K562 (cell line): Measurements from ENCODE around the gene FILIP1. TPM values are rescaled to one million over a fixed set of nuclear protein-coding genes. Genes with fewer than 3 reads are reported as not detected.

ENCODE experiments used
- ATAC-seq: fragments of 200-7000 bp; cut with Tn5 transposase; 3 replicates; pipeline ENCODE4 v1.9.1; 2020; ENCODE audit warnings: moderate library complexity
- BruUV-seq: library from RNA; stranded (reverse); fragments of 400-500 nt; replicated peaks from 2 replicates; lab custom pipeline; 2021; lab: Mats Ljungman, UMichigan
- CTCF ChIA-PET: fragments of 300-600 bp; formaldehyde crosslinking; extraction: SDS; loops from one replicate; lab custom pipeline; 2021; ENCODE audit warnings: low intra/inter-chr PET ratio; lab: Yijun Ruan, JAX
- POLR2A ChIA-PET: fragments of 300-600, 350-650 bp; sonication (Branson Sonifier 250); formaldehyde crosslinking; extraction: SDS; loops from one replicate; lab custom pipeline; 2021; ENCODE audit warnings: antibody characterized with exemption, inconsistent platforms; lab: Yijun Ruan, JAX
- DNase-seq, 4 experiments: peaks; one replicate each; pipeline versions ENCODE4 v3.0.0 to v3.0.0-alpha.2; 2011 to 2018; ENCODE audit warnings: low spot score in 3 of 4, mixed read lengths in 3 of 4; ENCODE audit errors: extremely low read depth in 1 of 4
- FAIRE-seq: peaks from 2 replicates; lab custom pipeline; 2011; peaks lifted over from hg19 to GRCh38; lab: Jason Lieb, UNC
- H2AFZ ChIP-seq: 2 replicates; pipeline ENCODE4 v1.6.0; 2011; ENCODE audit warnings: low read depth, low read length, control low read depth, inconsistent platforms
- H3K27ac ChIP-seq: fragments of 200-600 bp; 3 replicates; pipeline ENCODE4 v1.8.0; 2011; ENCODE audit warnings: low read depth, mild to moderate bottlenecking, control low read depth, inconsistent platforms, low read length, moderate library complexity, mixed read lengths; ENCODE audit errors: extremely low read depth
- H3K27me3 ChIP-seq, 2 experiments: fragments of 300-600 bp in 1 of 2; 2 replicates in 1 of 2; 3 replicates in 1 of 2; pipeline versions ENCODE4 v1.6.0 to v1.8.0; 2011; ENCODE audit warnings: inconsistent platforms in 2 of 2, low read length in 2 of 2, mild to moderate bottlenecking in 1 of 2, mixed read lengths in 1 of 2, moderate library complexity in 1 of 2; ENCODE audit not compliant: control insufficient read depth in 2 of 2, insufficient read depth in 2 of 2
- H3K36me3 ChIP-seq: fragments of 300-600 bp; 3 replicates; pipeline ENCODE4 v1.8.0; 2011; ENCODE audit warnings: mild to moderate bottlenecking, low read length, inconsistent platforms; ENCODE audit not compliant: control insufficient read depth, insufficient read depth
- H3K4me1 ChIP-seq, 2 experiments: fragments of 200-600 bp in 1 of 2; replicated peaks in 1 of 2; 2 replicates in 1 of 2; 3 replicates in 1 of 2; pipeline versions ENCODE4 v1.5.1 to v1.8.0; 2011; ENCODE audit warnings: inconsistent platforms in 2 of 2, low read length in 2 of 2, mild to moderate bottlenecking in 1 of 2, mixed read lengths in 1 of 2, moderate library complexity in 1 of 2; ENCODE audit not compliant: control insufficient read depth in 2 of 2, insufficient read depth in 2 of 2
- H3K4me2 ChIP-seq: 2 replicates; pipeline ENCODE4 v1.6.1; 2011; ENCODE audit warnings: low read length, control low read depth, inconsistent platforms, mixed read lengths; ENCODE audit not compliant: insufficient read depth
- H3K4me3 ChIP-seq: fragments of 200-600 bp; sonication (generic), shearing (Covaris generic); 2 replicates; pipeline ENCODE4 v1.5.1; 2016; ENCODE audit warnings: control low read depth, inconsistent platforms
- H3K79me2 ChIP-seq: fragments of 200-600 bp; 3 replicates; pipeline ENCODE4 v1.8.0; 2011; ENCODE audit warnings: low read length, inconsistent platforms; ENCODE audit not compliant: control insufficient read depth, insufficient read depth
- H3K9ac ChIP-seq, 2 experiments: 2 replicates each; pipeline versions ENCODE4 v1.6.0 to v1.6.1; 2011; ENCODE audit warnings: low read depth in 2 of 2, low read length in 2 of 2, control low read depth in 1 of 2, inconsistent platforms in 1 of 2, mild to moderate bottlenecking in 1 of 2, mixed read lengths in 1 of 2; ENCODE audit not compliant: insufficient read depth in 1 of 2
- H3K9me1 ChIP-seq: one replicate; pipeline ENCODE4 v1.6.0; 2011; ENCODE audit warnings: inconsistent platforms, mild to moderate bottlenecking, low read length, moderate library complexity; ENCODE audit not compliant: control insufficient read depth, insufficient read depth
- H3K9me3 ChIP-seq: replicated peaks from 2 replicates; pipeline ENCODE4 v1.5.1; 2011; ENCODE audit warnings: low read depth, low read length, inconsistent platforms; ENCODE audit not compliant: control insufficient read depth, insufficient read depth
- H4K20me1 ChIP-seq: replicated peaks from 2 replicates; pipeline ENCODE4 v1.6.1; 2011; ENCODE audit warnings: low read length, inconsistent platforms, mixed read lengths; ENCODE audit not compliant: control insufficient read depth, insufficient read depth
- AFF4 ChIP-seq: sonication (generic); formaldehyde crosslinking; IDR thresholded peaks from 2 replicates; pipeline ENCODE4 v1.8.0; 2023; ENCODE audit warnings: mild to moderate bottlenecking, missing genetic modification reagents
- CBX5 ChIP-seq: IDR thresholded peaks from 2 replicates; pipeline ENCODE4 v1.6.1; 2014; ENCODE audit warnings: low read depth, borderline replicate concordance
- CCNT2 ChIP-seq: IDR thresholded peaks from 2 replicates; pipeline ENCODE4 v1.6.1; 2011; ENCODE audit warnings: borderline replicate concordance, low read depth, mild to moderate bottlenecking, moderate library complexity, mixed read lengths, low read length; ENCODE audit not compliant: insufficient read length; ENCODE audit errors: extremely low read depth
- CHD2 ChIP-seq: IDR thresholded peaks from 2 replicates; pipeline ENCODE4 v1.6.1; 2011; ENCODE audit warnings: low read depth, low read length
- ETV6 ChIP-seq, 3 experiments: fragments of 150-350 bp in 1 of 3; sonication (generic) in 1 of 3; formaldehyde crosslinking in 1 of 3; IDR thresholded peaks; 2 replicates each; pipeline versions ENCODE4 v1.6.1 to v1.8.0; 2014 to 2022; ENCODE audit warnings: borderline replicate concordance in 2 of 3, low read depth in 2 of 3, antibody characterized with exemption in 1 of 3, low read length in 1 of 3, mild to moderate bottlenecking in 1 of 3, missing genetic modification reagents in 1 of 3
- FOXM1 ChIP-seq, 2 experiments: fragments of 450-650 bp in 1 of 2; sonication (generic) in 1 of 2; formaldehyde crosslinking in 1 of 2; IDR thresholded peaks; 2 replicates each; pipeline versions ENCODE4 v1.6.1 to v1.9.0; 2017 to 2022; ENCODE audit warnings: low read depth in 2 of 2, mild to moderate bottlenecking in 2 of 2, missing genetic modification reagents in 1 of 2, moderate library complexity in 1 of 2
- GTF2E2 ChIP-seq: fragments of 200-800 bp; sonication (Bioruptor generic); IDR thresholded peaks from 2 replicates; pipeline ENCODE4 v1.6.1; 2016; ENCODE audit warnings: missing genetic modification characterization, missing compliant biosample characterization
- HES1 ChIP-seq: fragments of 450-650 bp; IDR thresholded peaks from 2 replicates; pipeline ENCODE4 v1.6.1; 2016; ENCODE audit warnings: low read depth, mild to moderate bottlenecking, moderate library complexity
- NFATC3 ChIP-seq: fragments of 450-650 bp; IDR thresholded peaks from 2 replicates; pipeline ENCODE4 v1.6.1; 2017; ENCODE audit warnings: mild to moderate bottlenecking
- NFXL1 ChIP-seq: fragments of 450-650 bp; formaldehyde crosslinking; IDR thresholded peaks from 2 replicates; pipeline ENCODE4 v1.4.0; 2021; ENCODE audit warnings: mild to moderate bottlenecking
- SPI1 ChIP-seq: IDR thresholded peaks from 2 replicates; pipeline ENCODE4 v1.6.1; 2011; ENCODE audit warnings: low read depth, low read length, control low read depth, borderline replicate concordance
- SRSF1 ChIP-seq: fragments of 200-400 bp; formaldehyde crosslinking; IDR thresholded peaks from 2 replicates; pipeline ENCODE4 v1.6.1; 2017; ENCODE audit warnings: mild to moderate bottlenecking, low read depth, low read length, moderate library complexity
- ZNF121 ChIP-seq: sonication (generic); formaldehyde crosslinking; conservative IDR thresholded peaks from 2 replicates; pipeline ENCODE4 v1.8.0; 2022; ENCODE audit warnings: missing genetic modification reagents
- ZNF347 ChIP-seq: fragments of 450-650 bp; formaldehyde crosslinking; IDR thresholded peaks from 2 replicates; pipeline ENCODE4 v1.4.0; 2020; ENCODE audit warnings: low read depth, mild to moderate bottlenecking, moderate library complexity
- ZNF551 ChIP-seq: fragments of 250-450 bp; sonication (Bioruptor Pico); IDR thresholded peaks from 2 replicates; pipeline ENCODE4 v1.5.0; 2021; ENCODE audit warnings: mild to moderate bottlenecking, moderate library complexity
- WGBS: fragments of 100-300 bp; shearing (Covaris generic); methylation state at CpG from one replicate; pipeline ENCODE4 v1.1.6; 2016; ENCODE audit warnings: low coverage, mixed read lengths; ENCODE audit not compliant: insufficient coverage; ENCODE audit errors: missing lambda C conversion rate; 5-methylcytosine and 5-hydroxymethylcytosine counted together
- in situ Hi-C: fragments of 300-500 bp; cut with MboI; formaldehyde crosslinking; loops from 4 replicates; pipeline ENCODE4 v1.15.0; 2018; ENCODE audit warnings: inconsistent platforms, mixed read lengths
- intact Hi-C: fragments of 100-400 bp; cut with micrococcal nuclease; formaldehyde crosslinking; loops from 2 replicates; pipeline ENCODE4 v1.14.2; 2022
- polyA plus RNA-seq, 8 experiments: library from polyadenylated mRNA; depleted of rRNA in 4 of 8; stranded (reverse) in 5 of 8; unstranded in 3 of 8; fragments of >200 nt; fragmentation: Nextera tagmentation in 2 of 8; fragmentation: Illumina TruSeq in 1 of 8; extraction: Ambion mirVana in 2 of 8; extraction: Trizol in 1 of 8; gene quantifications; 2 replicates each; pipeline versions ENCODE4 v1.2.1 to v1.2.3, GENCODE V29; 2011 to 2014; ENCODE audit warnings: inconsistent platforms in 1 of 8, missing spikeins in 1 of 8
- total RNA-seq, 7 experiments: library from RNA; depleted of rRNA in 6 of 7; stranded (reverse); fragments of >200 nt in 6 of 7; fragmentation: Illumina TruSeq in 2 of 7; extraction: Trizol in 2 of 7; gene quantifications; 2 replicates each; pipeline versions ENCODE4 v1.2.1 to v1.2.3, GENCODE V29; 2011 to 2021; ENCODE audit warnings: low replicate concordance in 1 of 7

FILIP1 gene
- total and polyA plus RNA-seq, 9 of the 15 experiments (the other 6 are each of a cell fraction or from before 2014, with no cell fraction given) = 0.03 to 0.25 (median 0.10) TPM; not detected in 1

GRCh38 chr6:75285283-75285639 lies 208.3 kb downstream of the FILIP1 start (continued):
- TF ChIP-seq ETV6 (IDR thresholded peaks at IDR 0.05; ENCODE audit: borderline replicate concordance in 1 of 2, low read depth in 2 of 2, low read length in 1 of 2) (no peak), ETV6 (CRISPR knock-in tag; IDR thresholded peaks at IDR 0.05; ENCODE audit: borderline replicate concordance) (no peak), GTF2E2 (tag) (0 out of 2 replicates have a peak, but pooled peaks have one; percentile 65), NFATC3 (0 out of 2 replicates have a peak, but pooled peaks have one; percentile 48), SPI1 (peak; percentile 57), CHD2 (no peak), NFXL1 (no peak)
- TF ChIP-seq, all 486 proteins: peak for 9

- under 1% methylated on average over 51 of the region's 55 CpGs for WGBS
- TF ChIP-seq ZNF347 (no peak), CCNT2 (peak; percentile 60), SRSF1 (no peak), ZNF121 (CRISPR knock-in tag) (no peak), CBX5 (0 out of 2 replicates have a peak, but pooled peaks have one; percentile 20), FOXM1 (IDR thresholded peaks at IDR 0.05; ENCODE audit: low read depth) (no peak), FOXM1 (CRISPR knock-in tag; IDR thresholded peaks at IDR 0.05; ENCODE audit: low read depth) (no peak), SPI1 (peak; percentile 63), AFF4 (CRISPR knock-in tag) (no peak), ZNF551 (CRISPR knock-in tag) (no peak), HES1 (no peak)
These were observed 208.8 kb downstream of the FILIP1 start, which contains the start of gene TMEM30A for GRCh38 chr6:75284632-75285282. Gene TMEM30A, minus strand, starts transcription at chr6:75284792. Its CDS starts 154 bp downstream, at chr6:75284638.

More at GRCh38 chr6:75284632-75285282, 208.8 kb downstream of the FILIP1 start, which contains the start of gene TMEM30A:
- no TSS peak for BruUV-seq
- H3K4me2 ChIP-seq = peak within 1 kb of the TSS; percentile 95
- H3K9me1 ChIP-seq = no peaks in the 10 kb centered on the region
- DNase-seq = peak; percentile 95 to 99 (median 96)
- H3K36me3 ChIP-seq = peaks cover 4% of the 10 kb centered on the region; the same call in 1 of the 3 replicates
- ChIA-PET POLR2A (interaction anchor here (0.6 to 1.8 kb wide), 7 partner anchors 10 to 1761 kb away, joined by 3 to 5 read pairs (median 3); partner anchors contain the start of genes COX7A2 and SENP6), CTCF (no interaction called here)
- peaks cover 82% of the 10 kb centered on the region for H3K79me2 ChIP-seq
- no peaks in the 10 kb centered on the region for H3K27me3 ChIP-seq
- intact Hi-C loops = loop anchor here (1.0 to 10.0 kb wide), 3 partner anchors 41 to 1760 kb away; partner anchors contain the start of genes COX7A2, EEF1A1 and SENP6
- no peaks in the 10 kb centered on the region for H3K9me3 ChIP-seq
- ATAC-seq = peak; percentile 88
- peaks cover 0 to 15% of the 10 kb centered on the region in 2 experiments; a peak in 3 of 5 replicates for H3K4me1 ChIP-seq
- H3K27ac ChIP-seq = peak within 1 kb of the TSS; percentile 89
- no peaks in the 10 kb centered on the region; the same call in 1 of the 2 replicates for H4K20me1 ChIP-seq
- H3K4me3 ChIP-seq = peak within 1 kb of the TSS; percentile 95
- H2AFZ ChIP-seq = peak within 1 kb of the TSS; percentile 90
- peak within 1 kb of the TSS; percentile 89 to 97 for H3K9ac ChIP-seq
- in situ Hi-C loops = no loop called here
- FAIRE-seq = peak; percentile 99
